HEK293 (cell line): ENCODE data around the gene DRAP1.

Source experiments
- ZBTB17 ChIP-seq: fragments of 450-650 bp; formaldehyde crosslinking; IDR thresholded peaks from 2 replicates; pipeline ENCODE4 v1.5.1; 2016; ENCODE audit warnings: missing biosample characterization, missing genetic modification characterization
- ZNF146 ChIP-seq: fragments of 450-650 bp; formaldehyde crosslinking; IDR thresholded peaks from 2 replicates; pipeline ENCODE4 v1.5.1; 2016; ENCODE audit warnings: missing biosample characterization, missing genetic modification characterization
- ZNF362 ChIP-seq: fragments of 450-650 bp; formaldehyde crosslinking; IDR thresholded peaks from 2 replicates; pipeline ENCODE4 v1.5.1; 2016; ENCODE audit warnings: missing biosample characterization, missing genetic modification characterization
- ZNF366 ChIP-seq: fragments of 450-650 bp; formaldehyde crosslinking; conservative IDR thresholded peaks from 2 replicates; pipeline ENCODE4 v1.5.1; 2016; ENCODE audit warnings: missing biosample characterization, missing genetic modification characterization
- ZNF645 ChIP-seq: fragments of 450-650 bp; formaldehyde crosslinking; IDR thresholded peaks from 2 replicates; pipeline ENCODE4; 2016; ENCODE audit warnings: missing biosample characterization, missing genetic modification characterization

- no peak for TF ChIP-seq ZNF645 (tag by site-specific recombination)
- no peak for TF ChIP-seq ZBTB17 (tag by site-specific recombination)
- TF ChIP-seq ZNF146 (tag by site-specific recombination): no peak
- TF ChIP-seq ZNF362 (tag by site-specific recombination): no peak
- no peak for TF ChIP-seq ZNF366 (tag by site-specific recombination)
Measured at GRCh38 chr11:65954771-65955170, 35.5 kb downstream of the DRAP1 start.
